BE2C (cell line): ENCODE data around the gene TNFRSF12A.

ENCODE experiments used
- DNase-seq: peaks from one replicate; pipeline ENCODE4 v3.0.0-alpha.2; 2020
- H3K27me3 ChIP-seq: fragments of 250-450 bp; sonication (Bioruptor Pico); 2 replicates; pipeline ENCODE4 v1.5.1; 2020; ENCODE audit warnings: mild to moderate bottlenecking
- H3K36me3 ChIP-seq: fragments of 250-450 bp; sonication (Bioruptor Pico); 2 replicates; pipeline ENCODE4 v1.5.1; 2020; ENCODE audit warnings: mild to moderate bottlenecking
- H3K4me1 ChIP-seq: fragments of 250-450 bp; sonication (Bioruptor Pico); 2 replicates; pipeline ENCODE4 v1.5.1; 2020
- H3K4me3 ChIP-seq: 2 replicates; pipeline ENCODE4 v1.5.1; 2011; ENCODE audit warnings: low read depth, low read length
- H3K9me3 ChIP-seq: fragments of 250-450 bp; sonication (Bioruptor Pico); 2 replicates; pipeline ENCODE4 v1.5.1; 2020
- CTCF ChIP-seq: IDR thresholded peaks from 2 replicates; pipeline ENCODE4 v1.5.1; 2012; ENCODE audit warnings: mild to moderate bottlenecking, low read depth, low read length

Gene TNFRSF12A

GRCh38 chr16:2987833-2988232, 32.3 kb upstream of the TNFRSF12A start:
- Histone ChIP-seq H3K4me1 (0 out of 2 replicates have a peak, but pooled peaks cover 6% of the 10 kb centered on the region), H3K36me3 (no peaks in the 10 kb centered on the region), H3K27me3 (no peaks in the 10 kb centered on the region), H3K4me3 (no peak overlapping the region), H3K9me3 (no peaks in the 10 kb centered on the region)
- TF ChIP-seq CTCF = no peak
- no peak for DNase-seq

GRCh38 chr16:2988590-2989099, 31.5 kb upstream of the TNFRSF12A start:
- Histone ChIP-seq H3K4me1 (0 out of 2 replicates have a peak, but pooled peaks cover 6% of the 10 kb centered on the region), H3K27me3 (no peaks in the 10 kb centered on the region), H3K36me3 (no peaks in the 10 kb centered on the region), H3K4me3 (no peak overlapping the region), H3K9me3 (no peaks in the 10 kb centered on the region)
- no peak for DNase-seq
- TF ChIP-seq CTCF = no peak

- no peak for DNase-seq
- no peaks in the 10 kb centered on the region for H3K27me3 ChIP-seq
- H3K4me1 ChIP-seq = 0 out of 2 replicates have a peak, but pooled peaks cover 6% of the 10 kb centered on the region
- no peaks in the 10 kb centered on the region for H3K36me3 ChIP-seq
- H3K4me3 ChIP-seq = no peak overlapping the region
- TF ChIP-seq CTCF = no peak
- no peaks in the 10 kb centered on the region for H3K9me3 ChIP-seq
These were observed 29.3 kb upstream of the TNFRSF12A start for GRCh38 chr16:2990891-2991290.

- H3K4me3 ChIP-seq = no peak overlapping the region
- no peak for TF ChIP-seq CTCF
- H3K36me3 ChIP-seq = no peaks in the 10 kb centered on the region
- H3K4me1 ChIP-seq = 0 out of 2 replicates have a peak, but pooled peaks cover 6% of the 10 kb centered on the region
- DNase-seq = no peak
- no peaks in the 10 kb centered on the region for H3K9me3 ChIP-seq
- H3K27me3 ChIP-seq = no peaks in the 10 kb centered on the region
These were observed 28.5 kb upstream of the TNFRSF12A start for GRCh38 chr16:2991566-2992261.

GRCh38 chr16:2992383-2993081, 27.6 kb upstream of the TNFRSF12A start:
- TF ChIP-seq CTCF = no peak
- Histone ChIP-seq H3K4me3 (no peak overlapping the region), H3K4me1 (0 out of 2 replicates have a peak, but pooled peaks cover 5% of the 10 kb centered on the region), H3K36me3 (no peaks in the 10 kb centered on the region), H3K27me3 (no peaks in the 10 kb centered on the region), H3K9me3 (no peaks in the 10 kb centered on the region)
- DNase-seq = no peak

- DNase-seq = no peak
- Histone ChIP-seq H3K4me1 (no peaks in the 10 kb centered on the region), H3K27me3 (no peaks in the 10 kb centered on the region), H3K9me3 (no peaks in the 10 kb centered on the region), H3K4me3 (no peak overlapping the region), H3K36me3 (no peaks in the 10 kb centered on the region)
- TF ChIP-seq CTCF = no peak
These were observed 23.9 kb upstream of the TNFRSF12A start for GRCh38 chr16:2996298-2996697.
